Brain pericyte (primary cell): ENCODE results near the gene ABHD1.
"Not testable (repeated sequence)": the region's sequence is repeated elsewhere in the genome, so short reads cannot be mapped to it uniquely, and the experiment has no call there.

Source experiments
- DNase-seq: peaks from one replicate; pipeline ENCODE4 v3.0.0-alpha.2; 2012; ENCODE audit warnings: low read depth, low spot score

ABHD1 gene

DNA sequence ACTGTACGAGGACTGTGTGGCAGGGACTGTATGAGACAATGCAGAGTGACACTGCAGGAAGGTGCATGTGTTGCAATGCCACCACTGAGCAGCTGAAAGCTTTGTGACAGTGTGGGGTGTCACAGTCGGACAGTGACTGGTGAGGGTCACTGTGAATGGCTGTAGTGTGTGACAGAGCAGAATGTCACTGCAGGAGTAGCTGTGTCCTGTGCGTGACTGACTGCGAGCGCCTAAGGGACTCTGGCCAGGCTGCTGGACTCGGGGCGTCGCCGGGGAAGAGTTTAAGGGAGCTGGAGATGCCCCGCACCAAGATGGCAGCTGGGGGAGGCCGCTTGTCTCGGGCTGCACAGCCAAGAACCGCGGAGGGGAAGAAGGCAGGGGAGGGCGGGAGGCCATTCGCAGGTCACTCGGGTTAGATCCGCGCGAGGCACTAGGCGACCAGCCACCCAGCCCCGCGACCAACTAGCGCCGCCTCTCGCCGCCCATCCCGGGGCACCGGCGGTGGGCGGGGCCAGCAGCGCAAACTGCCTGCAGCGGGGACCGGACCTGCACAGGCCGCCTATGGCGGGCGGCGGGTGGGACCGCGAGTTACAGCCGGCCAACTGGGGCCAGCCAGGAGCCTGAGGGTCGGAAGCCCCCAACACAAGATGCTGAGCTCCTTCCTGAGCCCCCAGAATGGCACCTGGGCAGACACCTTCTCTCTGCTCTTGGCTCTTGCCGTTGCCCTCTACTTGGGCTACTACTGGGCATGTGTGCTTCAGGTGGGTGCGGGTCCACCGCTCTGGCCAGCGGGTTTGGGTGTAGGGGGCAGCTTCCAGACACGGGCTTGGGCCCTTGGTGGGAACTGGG lies at the start of gene ABHD1:
TSS of gene ABHD1 (plus strand) at position 514 of the 849 bp plus-strand sequence. CDS start at position 648, 134 bp downstream.
- no peak for DNase-seq

DNA sequence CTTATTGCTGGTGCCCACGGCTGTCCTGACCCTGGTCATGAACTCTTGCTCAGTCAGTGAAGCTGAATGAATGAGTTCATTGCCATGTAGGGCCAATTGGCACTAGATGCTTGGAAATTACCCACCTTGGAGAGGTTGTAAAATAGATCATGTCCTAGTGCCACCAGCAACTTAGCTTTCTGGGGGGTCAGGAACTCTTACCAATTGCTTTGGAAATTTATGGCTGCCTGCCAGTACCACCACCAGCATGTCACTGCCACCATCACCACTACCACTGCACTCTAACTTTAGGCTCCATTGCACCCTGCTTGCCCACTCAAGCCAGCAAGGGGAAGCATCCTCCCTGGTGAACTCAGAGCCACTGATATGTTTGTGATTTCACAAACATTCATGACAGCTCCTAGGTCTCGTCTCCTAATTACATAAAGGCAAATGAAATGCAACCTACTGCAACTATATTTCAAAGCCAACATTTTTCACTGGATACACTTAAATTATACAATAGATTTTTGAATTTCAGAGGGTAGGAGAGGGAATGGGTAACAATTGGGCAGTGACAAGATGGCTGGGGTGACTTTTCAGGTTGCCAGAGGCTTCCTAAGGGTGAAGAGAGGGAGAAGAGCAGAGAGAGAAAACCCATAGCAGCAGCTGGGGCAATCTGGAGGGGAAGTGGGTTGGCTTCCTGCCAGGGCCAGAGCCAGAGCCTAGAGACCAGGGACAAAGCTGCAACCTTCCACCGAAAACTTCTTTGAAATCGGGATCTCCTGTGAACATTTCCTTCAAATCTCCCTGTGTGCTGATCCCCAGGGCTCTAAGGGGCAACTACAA lies 48.7 kb upstream of the ABHD1 start:
- DNase-seq, result no peak

DNA sequence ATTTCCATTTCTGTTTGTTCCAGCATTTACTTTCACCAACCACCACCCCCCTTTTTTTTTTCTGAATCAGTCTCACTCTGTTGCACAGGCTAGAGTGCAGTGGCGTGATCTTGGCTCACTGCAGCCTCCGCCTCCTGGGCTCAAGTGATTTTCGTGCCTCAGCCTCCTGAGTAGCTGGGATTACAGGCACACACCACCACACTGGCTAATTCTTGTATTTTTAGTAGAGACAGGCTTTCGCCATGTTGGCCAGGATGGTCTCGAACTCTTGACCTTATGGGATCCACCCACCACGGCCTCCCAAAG lies 48.1 kb upstream of the ABHD1 start:
- DNase-seq, result not testable (repeated sequence)

DNA sequence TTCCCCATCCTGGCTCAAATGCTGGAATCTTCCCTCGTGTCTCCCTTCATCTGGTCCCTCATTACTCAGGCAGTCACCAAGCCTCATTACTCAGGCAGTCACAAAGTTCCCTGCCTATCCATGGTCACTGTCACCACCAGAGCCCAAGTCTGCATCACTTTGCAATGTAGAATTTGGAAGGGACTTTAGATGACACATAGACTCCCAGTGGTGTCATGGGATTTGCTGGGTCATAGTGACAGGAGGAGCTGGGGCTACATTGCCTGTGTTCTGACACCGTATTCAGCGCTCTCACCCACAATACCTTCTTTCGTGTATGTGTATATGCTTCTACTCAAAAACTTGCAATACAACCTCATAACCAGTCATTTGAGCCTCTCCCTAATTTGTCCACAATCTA lies 47.3 kb upstream of the ABHD1 start:
- DNase-seq, result no peak

DNA sequence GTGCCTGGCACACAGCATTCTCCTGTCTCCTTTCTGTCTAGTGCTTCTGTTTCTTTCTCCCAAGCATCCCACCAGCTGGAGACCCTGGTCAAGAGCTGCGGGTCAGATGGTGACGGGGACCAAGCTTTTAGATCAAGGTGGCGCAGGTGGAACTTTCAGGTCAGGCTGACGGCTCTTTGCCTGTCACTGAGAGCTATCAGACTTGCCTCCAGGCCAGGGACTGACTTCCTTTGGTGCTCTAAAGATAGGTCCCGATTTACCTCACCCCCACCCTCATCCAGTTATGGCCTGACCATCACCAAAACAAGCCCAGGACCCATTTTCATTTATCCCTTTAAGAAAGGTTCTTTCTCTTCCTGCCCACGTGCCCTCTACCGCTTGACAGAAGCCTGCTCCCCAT lies 46.4 kb upstream of the ABHD1 start:
- DNase-seq, result no peak

DNA sequence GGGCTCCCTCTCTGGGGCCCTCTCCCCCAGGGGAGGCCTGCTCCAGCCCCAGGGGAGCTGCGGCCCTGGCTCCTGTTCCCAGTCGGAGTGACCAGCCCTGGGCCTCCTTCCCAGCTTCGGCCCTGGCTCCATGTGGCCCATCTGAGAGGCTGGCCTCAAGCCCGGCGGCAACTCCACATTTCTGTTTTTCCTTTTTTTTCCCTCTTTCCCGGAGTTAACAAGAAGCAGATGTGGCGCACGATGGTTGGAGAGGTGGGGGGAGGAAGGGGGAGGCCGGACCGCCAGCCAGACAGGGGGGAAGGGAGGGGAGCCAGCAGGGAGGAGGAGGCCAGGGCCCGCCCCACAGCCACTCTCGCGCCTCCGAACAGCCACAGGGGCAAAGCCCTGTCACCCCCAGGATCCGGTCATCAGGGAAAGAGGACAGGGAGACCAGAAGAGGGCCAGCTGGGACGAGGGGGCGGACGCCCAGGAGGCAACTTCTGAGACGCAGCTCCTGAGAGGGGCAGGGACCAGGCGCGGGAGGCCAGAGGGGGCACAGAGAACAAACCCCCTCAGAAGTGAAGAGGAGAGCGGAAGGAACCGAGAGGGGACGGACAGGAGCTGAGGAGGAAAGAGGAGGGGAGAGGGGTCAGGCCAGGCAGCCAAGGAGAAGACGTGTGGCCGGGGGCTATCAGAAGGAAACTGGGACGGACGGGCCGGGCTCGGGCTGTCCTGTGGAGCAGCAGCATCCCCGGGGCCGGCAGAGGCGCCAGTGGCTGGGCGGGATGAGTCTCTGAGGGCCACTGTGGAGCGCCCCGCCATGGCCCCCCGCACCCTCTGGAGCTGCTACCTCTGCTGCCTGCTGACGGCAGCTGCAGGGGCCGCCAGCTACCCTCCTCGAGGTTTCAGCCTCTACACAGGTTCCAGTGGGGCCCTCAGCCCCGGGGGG lies 45.1 kb upstream of the ABHD1 start, which contains the start of gene EMILIN1:
TSS of gene EMILIN1 (plus strand) at position 349 of the 928 bp plus-strand sequence. CDS start at position 800, 451 bp downstream.
- DNase-seq, result peak; percentile 82

DNA sequence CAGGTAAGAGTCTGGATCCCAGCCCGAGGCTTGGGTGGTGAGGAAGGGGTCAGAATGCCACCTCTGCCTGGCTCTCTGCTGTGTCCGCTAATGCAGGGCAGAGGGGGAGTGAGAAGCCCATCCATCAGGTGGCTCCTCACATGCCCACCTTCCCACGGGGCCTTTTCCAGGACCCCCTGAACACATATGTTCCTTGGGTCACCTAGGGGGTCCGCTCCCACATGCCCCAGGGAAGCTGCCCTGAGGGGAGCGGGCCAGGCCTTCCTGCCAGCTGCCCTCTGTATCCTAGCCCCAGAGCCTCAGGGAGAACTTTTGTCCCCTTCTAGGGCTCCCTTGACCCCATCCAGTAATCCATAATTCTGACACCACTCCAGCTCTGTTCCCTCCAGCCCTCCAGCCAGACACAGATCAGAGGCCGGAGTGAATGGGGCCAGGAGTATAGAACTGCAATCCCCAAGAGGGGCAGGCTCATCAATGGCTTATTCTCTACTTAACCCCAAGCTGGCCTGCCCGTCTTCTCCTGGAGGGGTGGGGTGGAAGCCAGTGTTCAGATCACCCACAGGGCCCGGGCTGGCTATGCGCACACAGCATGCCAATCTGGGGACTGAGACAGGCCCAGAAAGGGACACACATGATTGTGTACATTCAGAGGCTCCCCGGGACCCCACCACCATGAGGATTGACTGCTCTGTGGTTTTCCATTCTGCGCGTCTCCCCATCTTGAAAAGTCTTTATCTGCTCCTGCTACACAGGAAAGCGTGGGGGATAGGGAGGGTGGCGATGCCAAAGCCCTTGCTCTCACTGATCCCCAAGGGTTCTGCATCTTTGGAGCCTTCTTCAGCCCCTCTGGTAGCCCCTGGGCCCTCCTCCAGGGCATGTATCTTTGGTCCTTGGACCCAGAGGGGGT lies 44.1 kb upstream of the ABHD1 start:
- no peak for DNase-seq

DNA sequence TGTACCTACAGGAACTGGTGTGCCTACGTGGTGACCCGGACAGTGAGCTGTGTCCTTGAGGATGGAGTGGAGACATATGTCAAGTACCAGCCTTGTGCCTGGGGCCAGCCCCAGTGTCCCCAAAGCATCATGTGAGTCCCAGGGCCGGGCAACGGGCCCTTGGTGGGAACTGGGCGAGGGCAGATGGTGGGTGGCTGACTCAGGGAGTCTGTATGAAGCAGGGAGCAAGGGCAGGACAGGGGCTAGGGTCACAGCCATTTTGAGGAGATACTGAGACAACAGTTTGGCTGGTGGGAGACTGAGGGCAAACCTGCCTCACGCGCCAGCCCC lies 43.5 kb upstream of the ABHD1 start:
- DNase-seq, result no peak

DNA sequence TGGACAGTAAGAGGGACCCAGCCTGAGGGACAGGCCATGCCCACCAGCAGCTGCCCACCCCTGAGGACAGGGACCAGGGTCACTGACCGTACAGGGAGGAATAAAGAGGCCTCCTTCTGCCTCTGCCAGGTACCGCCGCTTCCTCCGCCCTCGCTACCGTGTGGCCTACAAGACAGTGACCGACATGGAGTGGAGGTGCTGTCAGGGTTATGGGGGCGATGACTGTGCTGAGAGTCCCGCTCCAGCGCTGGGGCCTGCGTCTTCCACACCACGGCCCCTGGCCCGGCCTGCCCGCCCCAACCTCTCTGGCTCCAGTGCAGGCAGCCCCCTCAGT lies 43.0 kb upstream of the ABHD1 start:
- DNase-seq, result no peak

DNA sequence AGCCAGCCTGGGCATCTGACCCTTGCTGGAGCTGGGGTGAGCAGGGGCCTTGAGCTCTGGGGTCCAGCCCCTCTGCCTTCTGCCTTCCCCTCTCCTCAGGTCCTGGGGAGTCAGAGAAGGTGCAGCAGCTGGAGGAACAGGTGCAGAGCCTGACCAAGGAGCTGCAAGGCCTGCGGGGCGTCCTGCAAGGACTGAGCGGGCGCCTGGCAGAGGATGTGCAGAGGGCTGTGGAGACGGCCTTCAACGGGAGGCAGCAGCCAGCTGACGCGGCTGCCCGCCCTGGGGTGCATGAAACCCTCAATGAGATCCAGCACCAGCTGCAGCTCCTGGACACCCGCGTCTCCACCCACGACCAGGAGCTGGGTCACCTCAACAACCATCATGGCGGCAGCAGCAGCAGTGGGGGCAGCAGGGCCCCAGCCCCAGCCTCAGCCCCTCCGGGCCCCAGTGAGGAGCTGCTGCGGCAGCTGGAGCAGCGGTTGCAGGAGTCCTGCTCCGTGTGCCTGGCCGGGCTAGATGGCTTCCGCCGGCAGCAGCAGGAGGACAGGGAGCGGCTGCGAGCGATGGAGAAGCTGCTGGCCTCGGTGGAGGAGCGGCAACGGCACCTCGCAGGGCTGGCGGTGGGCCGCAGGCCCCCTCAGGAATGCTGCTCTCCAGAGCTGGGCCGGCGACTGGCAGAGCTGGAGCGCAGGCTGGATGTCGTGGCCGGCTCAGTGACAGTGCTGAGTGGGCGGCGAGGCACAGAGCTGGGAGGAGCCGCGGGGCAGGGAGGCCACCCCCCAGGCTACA lies 41.4 kb upstream of the ABHD1 start:
- DNase-seq, result no peak

DNA sequence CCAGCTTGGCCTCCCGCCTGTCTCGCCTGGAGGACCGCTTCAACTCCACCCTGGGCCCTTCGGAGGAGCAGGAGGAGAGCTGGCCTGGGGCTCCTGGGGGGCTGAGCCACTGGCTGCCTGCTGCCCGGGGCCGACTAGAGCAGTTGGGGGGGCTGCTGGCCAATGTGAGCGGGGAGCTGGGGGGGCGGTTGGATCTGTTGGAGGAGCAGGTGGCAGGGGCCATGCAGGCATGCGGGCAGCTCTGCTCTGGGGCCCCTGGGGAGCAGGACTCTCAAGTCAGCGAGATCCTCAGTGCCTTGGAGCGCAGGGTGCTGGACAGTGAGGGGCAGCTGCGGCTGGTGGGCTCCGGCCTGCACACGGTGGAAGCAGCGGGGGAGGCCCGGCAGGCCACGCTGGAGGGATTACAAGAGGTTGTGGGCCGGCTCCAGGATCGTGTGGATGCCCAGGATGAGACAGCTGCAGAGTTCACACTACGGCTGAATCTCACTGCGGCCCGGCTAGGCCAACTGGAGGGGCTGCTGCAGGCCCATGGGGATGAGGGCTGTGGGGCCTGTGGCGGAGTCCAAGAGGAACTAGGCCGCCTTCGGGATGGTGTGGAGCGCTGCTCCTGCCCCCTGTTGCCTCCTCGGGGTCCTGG lies 40.7 kb upstream of the ABHD1 start:
- DNase-seq, result no peak

DNA sequence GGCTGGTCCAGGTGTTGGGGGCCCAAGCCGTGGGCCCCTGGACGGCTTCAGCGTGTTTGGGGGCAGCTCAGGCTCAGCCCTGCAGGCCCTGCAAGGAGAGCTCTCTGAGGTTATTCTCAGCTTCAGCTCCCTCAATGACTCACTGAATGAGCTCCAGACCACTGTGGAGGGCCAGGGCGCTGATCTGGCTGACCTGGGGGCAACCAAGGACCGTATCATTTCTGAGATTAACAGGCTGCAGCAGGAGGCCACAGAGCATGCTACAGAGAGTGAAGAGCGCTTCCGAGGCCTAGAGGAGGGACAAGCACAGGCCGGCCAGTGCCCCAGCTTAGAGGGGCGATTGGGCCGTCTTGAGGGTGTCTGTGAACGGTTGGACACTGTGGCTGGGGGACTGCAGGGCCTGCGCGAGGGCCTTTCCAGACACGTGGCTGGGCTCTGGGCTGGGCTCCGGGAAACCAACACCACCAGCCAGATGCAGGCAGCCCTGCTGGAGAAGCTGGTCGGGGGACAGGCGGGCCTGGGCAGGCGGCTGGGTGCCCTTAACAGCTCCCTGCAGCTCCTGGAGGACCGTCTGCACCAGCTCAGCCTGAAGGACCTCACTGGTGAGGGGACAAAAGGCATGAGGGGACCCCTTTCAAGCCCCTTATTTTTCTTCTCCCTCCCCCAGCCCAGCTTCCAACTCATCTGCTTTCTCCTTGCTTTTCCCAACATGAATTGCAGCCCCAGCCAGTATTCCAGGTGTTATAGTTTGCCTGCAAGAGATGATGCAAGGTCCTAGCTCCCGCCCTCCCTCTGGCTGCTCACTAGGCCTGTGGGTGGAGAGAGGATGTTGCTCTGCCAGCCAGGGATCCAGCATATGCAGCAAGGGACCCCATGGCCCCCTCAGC lies 40.0 kb upstream of the ABHD1 start:
- DNase-seq, result no peak

DNA sequence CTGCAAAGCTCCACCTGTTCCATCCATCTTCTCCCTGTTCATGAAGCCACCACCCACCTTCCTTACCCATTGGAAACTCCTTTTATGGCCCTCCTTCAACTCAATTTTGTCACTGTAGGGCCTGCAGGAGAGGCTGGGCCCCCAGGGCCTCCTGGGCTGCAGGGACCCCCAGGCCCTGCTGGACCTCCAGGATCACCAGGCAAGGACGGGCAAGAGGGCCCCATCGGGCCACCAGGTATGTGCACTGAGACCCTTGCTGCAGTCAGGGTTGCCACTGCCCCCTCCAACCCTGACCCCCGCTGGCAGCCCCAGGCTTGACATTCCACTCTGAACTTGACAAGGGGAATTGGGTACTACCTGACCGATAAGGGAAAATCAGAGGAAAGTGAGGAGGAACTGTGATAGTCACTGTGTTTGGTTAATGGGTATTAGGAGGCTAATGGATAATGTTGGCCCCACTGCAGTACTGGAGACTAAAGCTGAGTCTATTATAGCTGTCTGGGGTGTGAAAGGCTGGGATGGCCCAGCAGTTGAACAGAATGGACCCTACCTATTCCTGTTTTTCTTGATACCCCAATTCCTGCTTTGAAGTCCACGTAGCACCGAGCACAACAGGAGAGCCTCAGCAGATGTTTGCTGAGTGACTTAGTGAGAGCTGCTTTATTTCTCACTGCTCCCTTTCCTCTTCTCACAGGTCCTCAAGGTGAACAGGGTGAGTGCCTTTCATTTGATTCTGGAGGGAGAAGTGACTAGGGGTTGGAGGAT lies 39.1 kb upstream of the ABHD1 start:
- DNase-seq, result no peak

DNA sequence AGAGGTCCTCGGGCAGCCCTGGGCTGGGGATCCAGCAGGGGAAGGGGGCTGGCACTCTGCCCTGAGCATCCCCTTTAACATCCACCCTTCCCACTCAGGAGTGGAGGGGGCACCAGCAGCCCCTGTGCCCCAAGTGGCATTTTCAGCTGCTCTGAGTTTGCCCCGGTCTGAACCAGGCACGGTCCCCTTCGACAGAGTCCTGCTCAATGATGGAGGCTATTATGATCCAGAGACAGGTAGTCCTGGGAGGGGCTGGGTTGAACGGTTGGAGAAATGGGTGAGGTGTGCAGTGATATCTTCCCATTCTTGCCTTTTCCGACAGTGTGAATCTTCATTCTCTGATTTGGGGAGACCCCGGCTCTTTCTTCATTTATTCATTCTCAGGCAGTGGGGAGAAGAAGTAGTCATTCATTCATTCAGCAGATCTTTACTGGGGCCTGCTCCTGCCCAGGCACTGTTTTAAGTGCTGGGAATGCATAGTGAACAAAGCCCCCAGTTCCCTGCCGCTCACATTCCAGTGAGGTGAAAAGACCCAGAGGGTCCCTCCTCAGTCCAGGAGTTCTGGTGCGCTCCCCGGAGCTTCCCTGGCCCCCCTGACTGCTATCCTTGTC lies 38.4 kb upstream of the ABHD1 start:
- DNase-seq, result no peak

DNA sequence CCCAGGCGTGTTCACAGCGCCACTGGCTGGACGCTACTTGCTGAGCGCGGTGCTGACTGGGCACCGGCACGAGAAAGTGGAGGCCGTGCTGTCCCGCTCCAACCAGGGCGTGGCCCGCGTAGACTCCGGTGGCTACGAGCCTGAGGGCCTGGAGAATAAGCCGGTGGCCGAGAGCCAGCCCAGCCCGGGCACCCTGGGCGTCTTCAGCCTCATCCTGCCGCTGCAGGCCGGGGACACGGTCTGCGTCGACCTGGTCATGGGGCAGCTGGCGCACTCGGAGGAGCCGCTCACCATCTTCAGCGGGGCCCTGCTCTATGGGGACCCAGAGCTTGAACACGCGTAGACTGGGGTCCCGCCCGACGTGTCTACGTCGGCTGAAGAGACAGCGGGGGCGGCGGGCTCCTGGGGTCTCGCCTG lies 37.9 kb upstream of the ABHD1 start:
- no peak for DNase-seq

DNA sequence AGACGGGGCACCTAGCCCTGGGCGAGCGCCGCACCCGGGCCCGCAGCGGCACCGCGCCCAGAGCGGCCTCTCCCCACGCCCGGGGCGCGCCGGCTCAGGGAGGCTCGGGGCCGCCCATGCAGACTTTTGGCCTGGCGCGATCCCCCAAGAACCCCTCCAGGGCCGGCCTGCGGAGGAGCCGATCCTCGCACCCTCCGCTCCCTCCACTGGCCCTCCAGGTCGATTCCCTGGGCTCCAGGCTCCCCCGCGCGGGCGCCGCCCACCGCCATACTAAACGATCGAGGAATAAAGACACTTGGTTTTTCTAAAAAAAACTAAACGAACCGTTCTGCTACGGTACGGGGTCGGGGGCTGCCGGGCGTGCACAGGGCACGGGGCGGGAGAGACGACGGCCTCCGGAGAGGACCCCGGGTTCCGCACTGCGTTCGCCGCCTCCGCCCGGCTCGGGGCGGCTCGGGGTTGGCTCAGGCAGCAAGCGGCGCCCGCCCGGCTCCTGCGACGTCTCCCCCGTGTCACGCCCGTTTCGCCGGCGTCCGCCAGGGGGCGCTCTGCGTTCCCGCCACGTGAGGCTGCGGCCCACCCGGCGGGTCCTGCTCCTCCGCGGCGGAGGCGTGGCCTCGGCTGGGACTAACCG lies 37.4 kb upstream of the ABHD1 start:
- peak; percentile 69 for DNase-seq
